ENCODE measurements around the gene TRPM7.

- TF ChIP-seq POLR2A (IDR thresholded peaks at IDR 0.05; ENCODE audit: low read depth, low read length) (no peak), TAF1 (IDR thresholded peaks at IDR 0.05; ENCODE audit: low read depth, low read length) (no peak), POU2F2 (IDR thresholded peaks at IDR 0.05; ENCODE audit: low read depth, low read length) (no peak), POLR2AphosphoS5 (IDR thresholded peaks at IDR 0.05; ENCODE audit: low read depth, low read length) (no peak), SPI1 (IDR thresholded peaks at IDR 0.05; ENCODE audit: low read depth, low read length) (no peak), PAX5 (IDR thresholded peaks at IDR 0.05; ENCODE audit: insufficient read depth, low read length, severe bottlenecking) (no peak)
These were observed 79.5 kb downstream of the TRPM7 start for GRCh38 chr15:50607129-50607528.

All from GM12891 (cell line).